ENCODE measurements around the gene C9orf72.
"Not testable (repeated sequence)": the region's sequence is repeated elsewhere in the genome, so short reads cannot be mapped to it uniquely, and the experiment has no call there.

Gene C9orf72

DNA sequence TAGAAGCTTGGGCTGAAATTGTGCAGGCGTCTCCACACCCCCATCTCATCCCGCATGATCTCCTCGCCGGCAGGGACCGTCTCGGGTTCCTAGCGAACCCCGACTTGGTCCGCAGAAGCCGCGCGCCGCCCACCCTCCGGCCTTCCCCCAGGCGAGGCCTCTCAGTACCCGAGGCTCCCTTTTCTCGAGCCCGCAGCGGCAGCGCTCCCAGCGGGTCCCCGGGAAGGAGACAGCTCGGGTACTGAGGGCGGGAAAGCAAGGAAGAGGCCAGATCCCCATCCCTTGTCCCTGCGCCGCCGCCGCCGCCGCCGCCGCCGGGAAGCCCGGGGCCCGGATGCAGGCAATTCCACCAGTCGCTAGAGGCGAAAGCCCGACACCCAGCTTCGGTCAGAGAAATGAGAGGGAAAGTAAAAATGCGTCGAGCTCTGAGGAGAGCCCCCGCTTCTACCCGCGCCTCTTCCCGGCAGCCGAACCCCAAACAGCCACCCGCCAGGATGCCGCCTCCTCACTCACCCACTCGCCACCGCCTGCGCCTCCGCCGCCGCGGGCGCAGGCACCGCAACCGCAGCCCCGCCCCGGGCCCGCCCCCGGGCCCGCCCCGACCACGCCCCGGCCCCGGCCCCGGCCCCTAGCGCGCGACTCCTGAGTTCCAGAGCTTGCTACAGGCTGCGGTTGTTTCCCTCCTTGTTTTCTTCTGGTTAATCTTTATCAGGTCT, at the start of gene C9orf72:
Gene C9orf72 (minus strand): TSS at position 564 of the 716 bp plus-strand sequence. CDS start 6,361 bp downstream, outside the sequence.
- no peak for DNase-seq

GRCh38 chr9:27622693-27623340, 49.5 kb upstream of the C9orf72 start:
- DNase-seq, result no peak

- DNase-seq, result no peak
Observed at GRCh38 chr9:27619743-27620142, 46.5 kb upstream of the C9orf72 start.

- no peak for DNase-seq
Observed at GRCh38 chr9:27618066-27618465, 44.8 kb upstream of the C9orf72 start.

GRCh38 chr9:27614551-27614950, 41.3 kb upstream of the C9orf72 start:
- DNase-seq, result no peak

DNA sequence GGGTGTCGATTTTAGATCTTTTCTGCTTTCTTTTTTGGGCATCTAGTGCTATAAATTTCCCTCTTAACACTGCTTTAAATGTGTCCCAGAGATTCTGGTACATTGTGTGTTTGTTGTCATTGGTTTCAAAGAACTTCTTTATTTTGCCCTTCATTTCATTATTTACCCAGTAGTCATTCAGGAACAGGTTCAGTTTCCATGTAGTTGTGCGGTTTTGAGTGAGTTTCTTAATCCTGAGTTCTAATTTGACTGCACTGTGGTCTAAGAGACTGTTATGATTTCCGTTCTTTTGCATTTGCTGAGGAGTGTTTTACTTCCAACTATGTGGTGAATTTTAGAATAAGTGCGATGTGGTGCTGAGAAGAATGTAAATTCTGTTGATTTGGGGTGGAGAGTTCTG, 38.8 kb upstream of the C9orf72 start:
- not testable (repeated sequence) for DNase-seq

DNA sequence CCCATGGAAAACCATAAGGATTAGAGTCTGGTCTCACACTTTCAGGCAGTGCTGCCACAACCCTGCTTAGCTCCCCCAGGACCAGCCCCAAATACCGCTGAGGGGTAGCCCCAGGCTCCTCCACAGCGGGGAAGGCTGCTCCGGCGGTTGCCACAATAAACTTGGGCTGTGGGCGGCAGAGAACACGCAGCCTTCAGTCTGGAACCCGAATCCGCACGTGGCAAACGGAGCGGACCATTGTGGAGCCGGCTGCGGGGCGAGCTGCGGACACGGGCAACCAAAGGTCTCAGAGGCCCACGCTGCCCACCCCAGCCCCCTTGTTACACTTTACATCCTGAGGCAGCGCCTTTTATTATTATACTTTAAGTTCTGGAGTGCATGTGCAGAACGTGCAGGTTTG, 37.3 kb upstream of the C9orf72 start:
- no peak for DNase-seq

- no peak for DNase-seq
Observed at GRCh38 chr9:27602954-27603353, 29.7 kb upstream of the C9orf72 start.

DNA sequence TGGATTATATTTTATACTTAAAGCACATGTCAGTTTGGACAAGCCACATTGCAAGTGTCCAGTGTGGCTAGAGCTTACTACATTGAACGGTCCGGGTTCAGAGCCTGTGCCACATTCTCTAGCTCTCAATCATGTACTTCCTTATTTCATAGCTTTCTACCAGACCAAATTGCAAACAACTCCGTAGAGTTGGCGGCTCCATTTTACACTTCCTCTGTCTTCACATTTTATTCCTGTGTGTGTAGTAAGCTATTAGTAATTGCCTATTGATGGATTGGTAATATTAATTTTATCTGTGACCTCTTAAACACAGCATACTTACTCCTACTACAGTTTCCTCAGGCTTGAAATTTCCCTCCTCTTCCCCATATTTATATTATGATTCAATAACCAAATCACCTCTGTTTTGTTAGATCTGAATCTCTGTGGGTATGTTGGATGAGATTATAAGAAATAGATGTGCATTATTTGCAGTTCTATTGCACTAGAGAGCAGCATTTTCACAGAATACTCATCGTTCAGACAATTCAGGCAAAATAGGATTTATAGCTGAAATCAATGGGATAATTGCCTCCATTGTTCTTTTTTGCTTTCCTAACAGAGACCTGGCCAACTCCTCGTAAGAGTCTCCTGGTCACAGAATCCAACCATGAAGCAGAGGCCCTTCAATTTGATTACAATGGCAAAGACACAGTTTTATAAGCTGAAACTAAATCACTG, 29.0 kb upstream of the C9orf72 start:
- DNase-seq, result no peak

DNA sequence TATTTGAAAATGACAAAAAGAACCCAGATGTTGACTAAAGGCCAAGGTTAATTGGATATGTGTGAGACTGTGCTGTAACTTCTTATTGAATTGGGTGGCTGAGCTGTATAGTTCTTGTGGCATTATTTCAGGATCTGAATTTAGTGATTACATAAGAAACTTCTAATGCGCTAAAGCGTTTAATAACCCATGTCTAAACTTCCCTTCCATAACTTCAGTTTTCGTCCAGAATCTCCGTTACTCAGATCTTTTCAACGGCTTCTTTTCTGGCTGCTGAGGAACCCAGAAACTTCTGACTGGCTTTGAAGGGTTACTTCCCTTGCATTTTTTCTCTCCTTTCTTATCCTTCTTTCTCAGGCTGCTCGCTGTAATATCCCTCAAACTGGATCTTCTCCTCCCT, 28.1 kb upstream of the C9orf72 start:
- DNase-seq, result no peak

GRCh38 chr9:27600256-27600655, 27.0 kb upstream of the C9orf72 start:
- no peak for DNase-seq

DNA sequence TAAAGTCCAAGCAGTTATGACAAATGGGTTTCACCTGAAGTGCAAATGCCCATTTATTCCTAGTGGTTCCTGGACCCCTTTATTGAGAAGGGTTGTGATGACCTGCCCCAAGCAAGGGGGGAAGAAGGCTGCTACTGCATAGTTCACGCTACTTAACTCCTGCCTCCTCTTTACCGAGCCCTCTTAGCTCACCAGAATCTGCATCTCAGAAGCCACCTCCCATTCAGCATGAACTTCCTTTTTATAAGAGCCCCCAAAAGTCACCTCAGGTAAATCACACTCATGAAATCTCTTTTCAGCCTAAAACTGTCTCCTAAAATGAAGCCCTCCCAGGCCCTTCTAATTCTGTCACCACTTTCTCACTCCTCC, 26.6 kb upstream of the C9orf72 start:
- DNase-seq, result no peak

DNA sequence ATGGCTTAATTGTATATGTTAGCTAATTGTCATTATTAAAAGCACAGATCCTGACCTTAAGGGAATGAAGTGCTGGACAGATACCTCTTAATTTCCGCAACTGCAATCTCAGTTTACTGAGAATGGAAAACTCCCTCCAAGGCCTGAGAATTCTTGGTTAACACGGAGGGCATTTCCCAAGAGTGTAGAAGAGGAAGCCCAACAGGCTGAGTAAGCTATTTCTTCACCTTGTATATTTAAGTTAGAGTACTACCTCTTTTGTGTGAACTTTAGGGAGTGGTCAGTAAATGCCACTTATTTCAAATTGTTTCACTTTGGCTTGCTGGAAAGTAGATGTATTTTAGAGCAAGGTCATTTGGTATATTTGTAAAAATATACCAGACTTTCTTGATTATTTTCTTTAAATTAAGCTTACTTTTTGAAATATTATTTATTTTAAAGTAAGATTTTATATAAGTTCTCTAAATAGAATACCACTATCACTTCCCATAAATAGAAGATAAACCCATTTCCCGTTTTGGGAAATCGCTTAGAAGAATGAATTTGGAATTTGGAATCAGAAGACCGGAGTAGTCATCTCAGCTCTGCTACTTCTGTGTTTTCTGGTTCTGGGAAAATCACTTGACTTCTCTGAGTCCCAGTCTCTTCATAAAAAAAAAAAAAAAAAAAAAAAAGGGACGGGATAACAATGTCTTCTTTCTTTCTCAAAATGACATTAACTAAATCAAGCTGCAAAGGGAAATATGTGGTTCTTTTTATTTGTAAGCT, 26.0 kb upstream of the C9orf72 start:
- DNase-seq, result no peak

DNA sequence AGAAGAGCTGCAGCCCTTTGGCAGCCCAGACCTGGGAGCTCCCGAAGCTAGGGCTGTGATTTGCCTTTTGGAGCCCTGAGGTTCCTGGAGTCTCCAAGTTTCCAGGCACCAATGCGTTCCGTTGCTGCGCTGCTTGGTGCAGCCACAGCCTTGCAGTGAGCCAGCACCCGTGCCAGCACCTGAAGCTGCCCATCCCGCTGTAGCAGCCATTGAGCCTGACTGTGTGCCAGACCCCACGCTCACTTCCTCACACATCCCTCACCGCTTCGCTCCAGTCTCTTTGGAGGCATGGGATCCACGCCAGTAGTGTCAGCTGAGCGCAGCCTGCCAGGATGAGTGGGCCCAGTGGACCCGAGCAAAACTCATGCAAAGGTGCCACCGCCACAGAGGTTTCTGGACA, 22.5 kb upstream of the C9orf72 start:
- DNase-seq, result no peak

- no peak for DNase-seq
Observed at GRCh38 chr9:27591672-27592071, 18.4 kb upstream of the C9orf72 start.

GRCh38 chr9:27591093-27591492, 17.8 kb upstream of the C9orf72 start:
- no peak for DNase-seq

- no peak for DNase-seq
Observed at GRCh38 chr9:27590651-27591050, 17.4 kb upstream of the C9orf72 start.

- no peak for DNase-seq
Observed at GRCh38 chr9:27589462-27589861, 16.2 kb upstream of the C9orf72 start.

DNA sequence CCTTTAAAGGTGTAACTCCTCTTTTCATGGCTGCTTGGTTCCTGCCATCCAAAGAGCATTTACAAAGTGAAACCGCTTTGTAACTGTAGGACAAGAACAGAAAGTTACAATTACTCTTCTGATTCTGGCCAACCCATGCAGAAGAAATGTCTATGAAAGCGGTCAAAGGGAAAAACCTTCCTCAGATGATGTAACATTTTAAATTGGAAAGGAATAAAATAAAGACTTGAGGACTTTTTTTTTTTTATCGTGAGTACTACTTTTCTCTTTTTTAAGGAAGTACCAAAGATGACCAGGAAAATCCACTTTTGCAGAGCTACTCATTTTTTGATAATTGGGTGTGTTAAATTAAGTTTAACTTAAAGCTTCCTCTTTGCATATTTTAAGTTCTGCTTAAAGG, 13.0 kb upstream of the C9orf72 start:
- no peak for DNase-seq

DNA sequence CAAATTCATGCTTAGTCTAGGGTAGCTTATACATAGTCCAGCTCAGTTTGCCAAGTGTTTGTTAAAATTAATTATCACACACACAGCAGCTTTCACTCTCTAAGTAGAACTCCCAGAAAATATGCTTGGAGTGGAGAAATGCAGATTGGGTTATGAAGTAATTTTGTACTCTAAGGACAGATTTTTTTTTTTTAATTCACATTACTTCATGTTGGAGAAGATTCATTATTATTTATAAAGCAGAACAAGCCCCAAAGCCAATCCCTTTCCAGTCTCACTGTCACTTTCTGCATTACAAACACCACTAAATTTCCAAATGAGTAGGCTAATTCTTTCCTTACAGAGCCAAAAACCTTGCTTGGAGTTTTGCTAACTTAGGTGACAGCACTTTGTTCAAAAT, 11.7 kb upstream of the C9orf72 start:
- DNase-seq, result no peak

DNA sequence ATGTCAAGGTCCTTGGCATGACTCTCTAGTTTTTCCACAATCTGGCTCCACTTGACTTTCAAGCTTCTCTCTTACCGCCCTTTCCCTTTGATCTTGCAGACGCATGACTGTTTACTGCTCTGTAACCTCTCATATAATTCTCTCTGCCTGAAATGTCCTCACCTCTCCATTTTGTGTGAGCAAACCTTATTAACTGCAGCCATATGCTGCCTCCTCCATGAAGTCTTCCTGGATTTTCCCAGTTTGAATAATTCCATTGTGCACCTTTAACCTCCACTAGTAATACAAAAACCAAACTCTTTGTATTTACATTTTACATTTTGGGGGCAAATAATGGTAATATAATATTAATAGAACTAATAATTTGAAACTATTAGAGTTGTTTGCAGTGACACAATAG, 9.5 kb upstream of the C9orf72 start:
- DNase-seq, result no peak

GRCh38 chr9:27581826-27582225, 8.5 kb upstream of the C9orf72 start:
- no peak for DNase-seq

Data from cortex of kidney (tissue), 1 donor.